K562 (cell line): ENCODE data around the gene AJUBA.

Experiments
- CEBPB ChIP-seq: fragments of 450-650 bp; IDR thresholded peaks from 2 replicates; pipeline ENCODE4 v1.6.1; 2016; ENCODE audit warnings: missing genetic modification characterization, missing compliant biosample characterization
- EGR1 ChIP-seq: fragments of 450-650 bp; conservative IDR thresholded peaks from 2 replicates; pipeline ENCODE4 v1.6.1; 2017; ENCODE audit warnings: mild to moderate bottlenecking
- FOXK2 ChIP-seq, 2 experiments: fragments of 450-650 bp; IDR thresholded peaks in 1 of 2; conservative IDR thresholded peaks in 1 of 2; 2 replicates each; pipeline ENCODE4 v1.6.1; 2016; ENCODE audit warnings: low read depth in 2 of 2, mild to moderate bottlenecking in 1 of 2
- NFIC ChIP-seq: fragments of 450-650 bp; IDR thresholded peaks from 2 replicates; pipeline ENCODE4 v1.6.1; 2017; ENCODE audit warnings: mild to moderate bottlenecking, inconsistent platforms
- RFX5 ChIP-seq: IDR thresholded peaks from 2 replicates; pipeline ENCODE4 v1.6.1; 2011; ENCODE audit warnings: low read depth, mild to moderate bottlenecking, improper control_type of control experiment, low read length
- SP1 ChIP-seq: sonication (generic); formaldehyde crosslinking; IDR thresholded peaks from 2 replicates; pipeline ENCODE4 v1.8.1; 2022; ENCODE audit warnings: mild to moderate bottlenecking, missing genetic modification reagents
- TEAD2 ChIP-seq: fragments of 450-650 bp; IDR thresholded peaks from 2 replicates; pipeline ENCODE4 v1.6.1; 2016; ENCODE audit warnings: missing genetic modification characterization, control low read depth, missing compliant biosample characterization
- TRIM28 ChIP-seq: fragments of 450-650 bp; IDR thresholded peaks from 2 replicates; pipeline ENCODE4 v1.6.1; 2017
- TF ChIP-seq, protein P1 (sequence below), 3 experiments: IDR thresholded peaks in 2 of 3; conservative IDR thresholded peaks in 1 of 3; 2 replicates each; pipeline ENCODE4 v1.5.1; 2011 to 2012; ENCODE audit warnings: low read length in 3 of 3, mild to moderate bottlenecking in 3 of 3, control low read depth in 2 of 3, improper control_type of control experiment in 1 of 3, inconsistent platforms in 1 of 3, low read depth in 1 of 3, mixed read lengths in 1 of 3, moderate library complexity in 1 of 3; ENCODE audit not compliant: insufficient read depth in 2 of 3
- TF ChIP-seq, protein P2 (sequence below): fragments of 250-450 bp; sonication (Bioruptor Pico); IDR thresholded peaks from 2 replicates; pipeline ENCODE4 v1.8.0; 2022; ENCODE audit warnings: moderate library complexity, mild to moderate bottlenecking, inconsistent platforms
- TF ChIP-seq, protein P3 (sequence below), 2 experiments: fragments of 450-650 bp in 1 of 2; sonication (generic) in 1 of 2; formaldehyde crosslinking in 1 of 2; IDR thresholded peaks in 1 of 2; conservative IDR thresholded peaks in 1 of 2; 2 replicates each; pipeline versions ENCODE4 v1.6.1 to v1.8.1; 2016 to 2023; ENCODE audit warnings: mild to moderate bottlenecking in 2 of 2, moderate library complexity in 2 of 2, inconsistent platforms in 1 of 2, missing genetic modification reagents in 1 of 2
- TF ChIP-seq, protein P4 (sequence below): sonication (generic); formaldehyde crosslinking; IDR thresholded peaks from 2 replicates; pipeline ENCODE4 v1.8.0; 2022; ENCODE audit warnings: missing genetic modification reagents, mild to moderate bottlenecking, borderline replicate concordance

DNA sequence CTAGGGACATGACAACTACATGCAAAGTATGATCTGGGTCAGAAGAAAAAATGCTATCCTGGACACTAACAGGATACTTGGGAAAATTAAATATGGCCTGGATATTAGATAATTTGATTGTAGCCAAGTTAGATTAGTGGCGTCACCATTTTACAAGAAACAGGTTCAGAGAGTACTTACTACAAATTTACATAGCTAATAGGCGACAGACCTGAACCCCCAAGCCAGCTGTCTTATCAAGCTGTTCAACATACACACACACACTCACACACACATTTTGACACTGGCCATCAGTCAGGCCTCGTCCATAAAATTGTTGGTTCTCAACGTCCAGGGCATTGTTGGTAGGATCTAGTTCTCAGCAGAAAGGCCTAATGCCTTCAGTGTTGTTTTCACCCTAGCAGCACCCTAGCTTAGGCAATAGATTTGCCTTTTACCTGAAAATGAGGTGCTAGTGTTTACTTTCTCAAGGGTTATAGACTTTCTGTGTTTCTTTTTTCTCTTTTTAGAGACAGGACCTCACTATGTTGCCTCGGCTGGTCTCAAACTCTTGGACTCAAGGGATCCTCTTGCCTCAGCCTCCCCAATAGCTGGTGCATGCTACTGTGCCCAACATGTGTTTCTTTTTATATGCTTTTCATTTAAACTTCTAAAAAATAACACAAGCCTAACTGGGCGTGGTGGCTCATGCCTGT lies 30.9 kb upstream of the AJUBA start:
- TF ChIP-seq, protein P1, sequence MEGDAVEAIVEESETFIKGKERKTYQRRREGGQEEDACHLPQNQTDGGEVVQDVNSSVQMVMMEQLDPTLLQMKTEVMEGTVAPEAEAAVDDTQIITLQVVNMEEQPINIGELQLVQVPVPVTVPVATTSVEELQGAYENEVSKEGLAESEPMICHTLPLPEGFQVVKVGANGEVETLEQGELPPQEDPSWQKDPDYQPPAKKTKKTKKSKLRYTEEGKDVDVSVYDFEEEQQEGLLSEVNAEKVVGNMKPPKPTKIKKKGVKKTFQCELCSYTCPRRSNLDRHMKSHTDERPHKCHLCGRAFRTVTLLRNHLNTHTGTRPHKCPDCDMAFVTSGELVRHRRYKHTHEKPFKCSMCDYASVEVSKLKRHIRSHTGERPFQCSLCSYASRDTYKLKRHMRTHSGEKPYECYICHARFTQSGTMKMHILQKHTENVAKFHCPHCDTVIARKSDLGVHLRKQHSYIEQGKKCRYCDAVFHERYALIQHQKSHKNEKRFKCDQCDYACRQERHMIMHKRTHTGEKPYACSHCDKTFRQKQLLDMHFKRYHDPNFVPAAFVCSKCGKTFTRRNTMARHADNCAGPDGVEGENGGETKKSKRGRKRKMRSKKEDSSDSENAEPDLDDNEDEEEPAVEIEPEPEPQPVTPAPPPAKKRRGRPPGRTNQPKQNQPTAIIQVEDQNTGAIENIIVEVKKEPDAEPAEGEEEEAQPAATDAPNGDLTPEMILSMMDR (IDR thresholded peaks at IDR 0.05 in 2 of 3, conservative IDR thresholded peaks at IDR 0.05 in 1 of 3; ENCODE audit: insufficient read depth in 2 of 3, low read depth in 1 of 3, low read length in 3 of 3): no peak
- TF ChIP-seq NFIC: no peak
- TF ChIP-seq, protein P2, sequence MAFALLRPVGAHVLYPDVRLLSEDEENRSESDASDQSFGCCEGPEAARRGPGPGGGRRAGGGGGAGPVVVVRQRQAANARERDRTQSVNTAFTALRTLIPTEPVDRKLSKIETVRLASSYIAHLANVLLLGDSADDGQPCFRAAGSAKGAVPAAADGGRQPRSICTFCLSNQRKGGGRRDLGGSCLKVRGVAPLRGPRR (CRISPR knock-in tag): no peak
- TF ChIP-seq EGR1: no peak
- TF ChIP-seq, protein P3, sequence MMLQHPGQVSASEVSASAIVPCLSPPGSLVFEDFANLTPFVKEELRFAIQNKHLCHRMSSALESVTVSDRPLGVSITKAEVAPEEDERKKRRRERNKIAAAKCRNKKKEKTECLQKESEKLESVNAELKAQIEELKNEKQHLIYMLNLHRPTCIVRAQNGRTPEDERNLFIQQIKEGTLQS (IDR thresholded peaks at IDR 0.05): no peak
- TF ChIP-seq, protein P3 (CRISPR knock-in tag; conservative IDR thresholded peaks at IDR 0.05): no peak
- TF ChIP-seq FOXK2 (conservative IDR thresholded peaks at IDR 0.05 in 1 of 2, IDR thresholded peaks at IDR 0.05 in 1 of 2; ENCODE audit: low read depth in 2 of 2): no peak
- TF ChIP-seq, protein P4, sequence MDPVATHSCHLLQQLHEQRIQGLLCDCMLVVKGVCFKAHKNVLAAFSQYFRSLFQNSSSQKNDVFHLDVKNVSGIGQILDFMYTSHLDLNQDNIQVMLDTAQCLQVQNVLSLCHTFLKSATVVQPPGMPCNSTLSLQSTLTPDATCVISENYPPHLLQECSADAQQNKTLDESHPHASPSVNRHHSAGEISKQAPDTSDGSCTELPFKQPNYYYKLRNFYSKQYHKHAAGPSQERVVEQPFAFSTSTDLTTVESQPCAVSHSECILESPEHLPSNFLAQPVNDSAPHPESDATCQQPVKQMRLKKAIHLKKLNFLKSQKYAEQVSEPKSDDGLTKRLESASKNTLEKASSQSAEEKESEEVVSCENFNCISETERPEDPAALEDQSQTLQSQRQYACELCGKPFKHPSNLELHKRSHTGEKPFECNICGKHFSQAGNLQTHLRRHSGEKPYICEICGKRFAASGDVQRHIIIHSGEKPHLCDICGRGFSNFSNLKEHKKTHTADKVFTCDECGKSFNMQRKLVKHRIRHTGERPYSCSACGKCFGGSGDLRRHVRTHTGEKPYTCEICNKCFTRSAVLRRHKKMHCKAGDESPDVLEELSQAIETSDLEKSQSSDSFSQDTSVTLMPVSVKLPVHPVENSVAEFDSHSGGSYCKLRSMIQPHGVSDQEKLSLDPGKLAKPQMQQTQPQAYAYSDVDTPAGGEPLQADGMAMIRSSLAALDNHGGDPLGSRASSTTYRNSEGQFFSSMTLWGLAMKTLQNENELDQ (CRISPR knock-in tag): no peak
- TF ChIP-seq TRIM28: no peak
- no peak for TF ChIP-seq CEBPB (tag)
- no peak for TF ChIP-seq RFX5
- TF ChIP-seq TEAD2 (tag): no peak
- TF ChIP-seq SP1 (CRISPR knock-in tag): no peak
